Measurements from ENCODE around the gene DRC7. TPM values are rescaled to one million over a fixed set of nuclear protein-coding genes. Genes with fewer than 3 reads are reported as not detected.

Gene DRC7
- total and polyA plus RNA-seq, 12 donors, result 0.09 TPM; not detected in 11

DNA sequence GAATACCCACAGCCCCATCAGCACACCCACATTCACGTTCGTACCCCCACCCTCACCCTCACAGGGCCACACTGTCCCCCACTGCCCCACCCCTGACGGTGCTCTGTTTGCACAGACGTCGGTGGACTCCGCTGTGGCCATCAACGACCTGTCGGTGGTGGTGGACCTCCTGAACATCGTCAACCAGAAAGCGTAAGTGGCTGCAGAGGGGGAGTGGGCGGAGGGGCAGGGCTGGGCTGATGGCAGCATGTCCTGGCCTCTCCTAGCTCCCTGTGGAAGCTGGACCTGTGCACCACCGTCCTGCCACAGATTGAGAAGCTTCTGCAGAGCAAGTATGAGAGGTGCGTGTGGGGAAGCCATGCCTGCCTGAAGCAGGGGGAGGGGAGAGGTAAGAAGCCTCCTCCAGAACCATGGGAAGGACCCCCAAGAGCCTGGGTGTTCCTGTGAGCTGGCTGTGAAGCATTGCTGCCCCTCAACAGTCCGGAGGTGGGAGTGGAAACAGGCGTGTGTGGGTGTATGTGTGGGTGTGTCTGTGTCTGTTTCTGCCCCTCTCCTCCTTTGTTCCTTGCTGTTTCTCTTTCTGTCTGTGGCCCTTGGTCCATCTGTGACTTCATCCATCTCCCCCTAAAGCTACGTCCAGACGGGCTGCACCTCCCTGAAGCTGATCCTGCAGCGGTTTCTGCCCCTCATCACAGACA lies 61.3 kb downstream of the DRC7 start:
- H3K4me3 ChIP-seq, result no peak overlapping the region
- DNase-seq (no peak), ATAC-seq (no peak)
- intact Hi-C loops (cut with DNase I), result loop anchor here in 9 of 10 donors (2.0 to 10.0 kb wide), 9 partner anchors 46 to 251 kb away; partner anchors contain the start of genes USB1 (in 4 of the 9), ZNF319 (in 4 of the 9) and KIFC3 (in 2 of the 9)
- peaks cover 0 to 35% (median 17%) of the 10 kb centered on the region in 9 donors for H3K4me1 ChIP-seq
- peaks cover 0 to 90% (median 21%) of the 10 kb centered on the region in 9 donors for H3K36me3 ChIP-seq
- no peak for TF ChIP-seq CTCF (IDR thresholded peaks at IDR 0.05)
- H3K9me3 ChIP-seq, result no peaks in the 10 kb centered on the region
- H3K27ac ChIP-seq, result no peak overlapping the region
- no peaks in the 10 kb centered on the region for H3K27me3 ChIP-seq
- WGBS, 2 donors, result 75 to 77% methylated on average over 18 of the region's 18 CpGs

DNA sequence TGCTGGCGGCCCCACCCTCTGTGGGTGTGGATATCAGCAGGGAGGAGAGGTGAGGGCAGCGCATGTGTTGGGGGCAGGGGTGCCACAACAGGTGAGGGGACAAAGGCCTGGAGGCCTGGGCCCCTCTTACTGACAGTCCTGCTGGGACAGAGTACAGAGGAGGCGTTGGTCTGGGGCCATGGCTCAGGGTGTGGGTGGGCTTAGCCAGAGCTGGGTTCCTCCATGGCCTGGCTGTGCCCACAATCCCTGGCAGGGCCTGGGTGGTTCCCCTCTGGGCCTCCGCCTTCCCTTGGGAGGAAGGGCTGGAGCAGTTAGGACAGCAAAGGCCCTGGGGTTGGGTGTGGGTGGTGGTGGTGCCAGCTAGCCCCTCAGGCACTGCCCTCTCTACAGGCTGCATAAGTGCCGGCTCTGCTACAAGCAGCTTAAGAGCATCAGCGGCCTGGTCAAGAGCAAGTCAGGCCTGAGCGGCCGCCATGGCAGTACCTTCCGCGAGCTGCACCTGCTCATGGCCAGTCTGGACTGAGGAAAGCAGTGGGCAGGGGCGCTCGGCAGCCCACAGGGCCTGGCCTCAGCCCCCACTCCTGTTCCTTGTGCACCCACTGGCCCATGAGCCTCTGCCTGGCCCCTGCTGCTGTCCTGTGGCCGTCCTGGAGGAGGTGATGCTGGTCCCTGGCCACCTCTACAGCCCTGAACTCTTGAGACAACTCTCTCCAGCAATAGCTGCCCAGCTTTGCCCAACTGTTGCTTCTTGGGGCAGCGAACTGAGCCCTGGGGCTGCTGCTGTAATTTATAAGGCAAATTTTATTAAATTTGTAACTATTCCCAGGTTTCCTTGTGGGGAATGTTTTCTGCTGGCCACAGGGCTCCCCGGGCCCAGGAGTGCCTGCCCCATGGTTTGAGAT lies 62.1 kb downstream of the DRC7 start:
- Histone ChIP-seq H3K27ac (peak overlapping the region in 3 of 10 donors; percentile 62 to 80 (median 79)), H3K4me1 (peaks cover 0 to 35% (median 17%) of the 10 kb centered on the region in 9 donors), H3K9me3 (no peaks in the 10 kb centered on the region), H3K4me3 (no peak overlapping the region), H3K36me3 (peaks cover 0 to 90% (median 21%) of the 10 kb centered on the region in 9 donors), H3K27me3 (no peaks in the 10 kb centered on the region)
- no peak for DNase-seq
- ATAC-seq, result peak in 2 of 8 donors; percentile 1 to 2
- intact Hi-C loops (cut with DNase I), result loop anchor here (1.0 to 10.0 kb wide), 11 partner anchors 46 to 251 kb away; partner anchors contain the start of genes USB1 (in 4 of the 10), ZNF319 (in 4 of the 10) and KIFC3 (in 2 of the 10)
- 82 to 85% methylated on average over 15 of the region's 15 CpGs for WGBS, 2 donors
- TF ChIP-seq CTCF (IDR thresholded peaks at IDR 0.05), result no peak

- DNase-seq, result peak; percentile 90 to 93
- intact Hi-C loops (cut with DNase I), result loop anchor here (1.0 to 10.0 kb wide), 11 partner anchors 45 to 250 kb away; partner anchors contain the start of genes USB1 (in 4 of the 10), ZNF319 (in 4 of the 10) and KIFC3 (in 2 of the 10)
- no peaks in the 10 kb centered on the region for H3K9me3 ChIP-seq
- peaks cover 0 to 90% (median 21%) of the 10 kb centered on the region in 9 donors for H3K36me3 ChIP-seq
- peak; percentile 81 to 93 (median 90) for ATAC-seq
- TF ChIP-seq CTCF (IDR thresholded peaks at IDR 0.05), result peak; percentile 96 to 100 (median 99)
- H3K4me1 ChIP-seq, result peaks cover 0 to 35% (median 17%) of the 10 kb centered on the region in 9 donors
- no peaks in the 10 kb centered on the region for H3K27me3 ChIP-seq
- peak overlapping the region in 8 of 10 donors; percentile 54 to 80 (median 67) for H3K27ac ChIP-seq
- WGBS, 2 donors, result 58 to 63% methylated on average over 11 of the region's 11 CpGs
- H3K4me3 ChIP-seq, result no peak overlapping the region
Measured at GRCh38 chr16:57757326-57757786, 62.8 kb downstream of the DRC7 start.
